ENCODE data around the gene INO80E.

INO80E gene

DNA sequence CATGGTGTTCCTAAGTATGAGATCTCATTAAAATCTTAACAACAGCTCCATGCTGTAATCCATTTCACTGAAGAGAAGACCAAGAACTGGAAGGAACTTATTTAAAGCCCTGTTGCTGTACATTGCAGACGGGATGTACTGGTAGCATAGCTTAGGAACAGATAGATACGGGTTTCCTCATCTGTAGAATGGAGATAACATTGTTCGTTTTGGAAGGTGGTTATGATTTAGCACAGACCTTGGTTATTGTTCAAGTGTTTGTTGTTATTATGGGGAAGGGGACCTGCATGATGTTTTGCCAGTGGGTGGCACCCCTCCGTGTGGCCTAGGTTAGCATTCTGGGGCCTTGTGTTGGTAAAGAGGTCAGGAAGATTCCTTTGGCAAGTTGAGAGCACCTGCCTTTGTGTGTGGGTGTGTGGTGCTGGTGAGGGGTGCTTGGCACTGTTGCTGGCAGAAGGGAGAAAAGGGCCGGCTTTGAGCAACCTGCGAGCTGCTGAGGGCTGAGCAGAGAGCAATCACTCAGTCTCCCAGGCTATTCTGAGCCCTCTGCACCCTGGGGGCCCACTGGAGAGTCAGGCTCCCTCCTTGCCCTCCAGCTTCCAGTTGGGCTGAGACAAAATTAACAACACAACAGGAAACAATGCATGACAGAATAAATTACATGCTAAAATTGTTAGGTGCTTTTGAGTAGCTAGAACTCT lies 20.1 kb upstream of the INO80E start:
- no peak for DNase-seq (ENCODE audit: low read depth in 2 of 2)

DNA sequence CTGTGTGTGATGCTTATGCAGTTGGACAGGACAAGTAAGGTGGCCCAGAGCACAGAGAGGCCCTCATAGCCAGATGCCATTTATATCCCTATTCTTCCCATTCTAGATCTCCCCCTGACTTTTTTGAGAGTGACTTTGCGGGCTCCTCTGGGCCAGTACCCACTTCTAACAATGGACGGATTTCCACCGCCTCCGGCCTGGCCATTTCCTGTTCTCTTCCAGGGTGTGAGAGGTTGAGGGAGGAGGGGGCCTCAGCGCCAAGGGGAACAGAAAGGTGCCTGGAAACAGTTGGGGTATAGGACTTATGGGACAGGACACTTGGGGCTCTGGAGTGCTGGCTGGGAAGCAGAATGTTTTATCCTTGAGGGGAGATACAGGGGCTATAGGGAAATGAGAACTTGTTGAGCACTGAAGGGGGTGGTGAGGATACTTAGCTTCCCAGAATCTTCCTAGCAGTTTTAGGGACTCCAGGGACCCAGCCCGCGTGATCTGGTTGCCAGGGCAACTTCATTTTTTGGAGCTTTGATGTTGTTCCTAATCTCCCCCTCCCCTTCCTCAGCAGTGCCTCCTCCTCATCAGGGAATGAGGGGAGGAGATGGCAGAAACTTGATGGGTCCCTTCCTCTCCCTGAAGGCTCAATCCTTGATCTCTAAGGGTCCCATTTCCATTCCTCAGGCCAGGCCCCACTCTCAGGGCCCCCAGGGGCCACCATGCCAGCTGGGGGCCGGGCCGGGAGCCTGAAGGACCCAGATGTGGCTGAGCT lies 18.8 kb upstream of the INO80E start:
- DNase-seq (ENCODE audit: low read depth in 2 of 2), result no peak

DNA sequence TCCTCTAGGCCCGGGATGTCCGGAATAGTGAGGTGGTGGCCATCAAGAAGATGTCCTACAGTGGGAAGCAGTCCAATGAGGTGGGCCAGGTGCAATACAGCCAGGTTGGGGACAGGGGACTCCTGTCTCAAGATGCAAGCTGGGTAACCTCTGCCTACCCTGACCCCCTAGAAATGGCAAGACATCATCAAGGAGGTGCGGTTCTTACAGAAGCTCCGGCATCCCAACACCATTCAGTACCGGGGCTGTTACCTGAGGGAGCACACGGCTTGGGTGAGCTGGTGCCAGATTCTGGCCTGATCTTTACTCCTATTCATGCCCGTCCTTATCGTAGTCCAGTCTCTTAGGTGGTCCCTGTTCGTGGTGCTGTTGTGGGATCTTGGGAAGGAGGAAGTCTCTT lies 18.0 kb upstream of the INO80E start:
- DNase-seq (ENCODE audit: low read depth in 2 of 2), result no peak

DNA sequence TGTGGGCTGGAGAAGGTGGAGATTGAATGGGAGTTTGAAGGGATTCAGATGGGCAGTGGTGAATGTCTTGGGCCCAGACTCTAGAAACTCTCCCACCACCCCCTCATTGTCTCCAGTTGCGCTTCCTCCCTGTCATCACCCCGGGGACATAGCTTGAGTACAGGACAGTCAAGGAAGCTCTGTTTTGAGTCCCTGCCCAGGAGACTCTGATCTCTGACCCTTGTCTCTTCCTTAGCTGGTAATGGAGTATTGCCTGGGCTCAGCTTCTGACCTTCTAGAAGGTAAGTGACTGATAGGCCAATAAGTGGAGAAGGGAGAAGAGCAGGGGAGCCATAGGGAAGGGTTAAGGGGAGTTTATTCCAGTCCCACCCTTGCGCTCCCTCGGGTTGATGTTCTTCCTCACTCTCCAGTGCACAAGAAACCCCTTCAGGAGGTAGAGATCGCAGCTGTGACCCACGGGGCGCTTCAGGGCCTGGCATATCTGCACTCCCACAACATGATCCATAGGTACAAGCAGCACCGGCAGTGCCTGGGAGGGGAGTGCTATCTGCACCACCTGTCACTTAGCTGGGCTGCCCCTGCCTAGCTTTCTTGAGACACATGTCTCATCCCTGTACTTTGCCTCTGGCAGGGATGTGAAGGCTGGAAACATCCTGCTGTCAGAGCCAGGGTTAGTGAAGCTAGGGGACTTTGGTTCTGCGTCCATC lies 17.3 kb upstream of the INO80E start:
- no peak for DNase-seq (ENCODE audit: low read depth in 2 of 2)

DNA sequence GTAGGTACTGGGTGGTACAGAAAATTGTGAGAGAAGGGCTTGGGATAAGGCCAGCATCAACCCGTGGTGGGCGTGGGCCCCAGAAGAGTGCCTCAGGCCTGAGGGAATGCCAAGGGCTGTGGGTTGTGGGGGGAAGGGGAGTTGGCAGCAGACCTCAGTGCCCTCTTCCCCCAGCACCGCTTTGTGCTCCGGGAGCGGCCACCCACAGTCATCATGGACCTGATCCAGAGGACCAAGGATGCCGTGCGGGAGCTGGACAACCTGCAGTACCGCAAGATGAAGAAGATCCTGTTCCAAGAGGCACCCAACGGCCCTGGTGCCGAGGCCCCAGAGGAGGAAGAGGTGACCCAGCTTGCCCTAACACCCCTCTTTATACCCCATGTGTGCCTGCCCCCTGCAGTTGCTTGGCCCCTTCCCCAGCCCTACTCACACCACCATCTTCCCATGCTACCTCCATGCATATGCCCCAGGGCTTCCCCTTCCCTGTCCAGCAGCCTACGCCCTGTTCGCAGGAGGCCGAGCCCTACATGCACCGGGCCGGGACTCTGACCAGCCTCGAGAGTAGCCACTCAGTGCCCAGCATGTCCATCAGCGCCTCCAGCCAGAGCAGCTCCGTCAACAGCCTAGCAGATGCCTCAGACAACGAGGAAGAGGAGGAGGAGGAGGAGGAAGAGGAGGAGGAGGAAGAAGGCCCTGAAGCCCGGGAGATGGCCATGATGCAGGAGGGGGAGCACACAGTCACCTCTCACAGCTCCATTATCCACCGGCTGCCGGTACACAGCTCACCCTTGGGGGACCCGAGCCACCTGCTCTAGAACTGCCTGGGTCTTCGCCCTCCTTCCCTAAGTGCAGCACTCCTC lies 13.3 kb upstream of the INO80E start:
- no peak for DNase-seq (ENCODE audit: low read depth in 2 of 2)

DNA sequence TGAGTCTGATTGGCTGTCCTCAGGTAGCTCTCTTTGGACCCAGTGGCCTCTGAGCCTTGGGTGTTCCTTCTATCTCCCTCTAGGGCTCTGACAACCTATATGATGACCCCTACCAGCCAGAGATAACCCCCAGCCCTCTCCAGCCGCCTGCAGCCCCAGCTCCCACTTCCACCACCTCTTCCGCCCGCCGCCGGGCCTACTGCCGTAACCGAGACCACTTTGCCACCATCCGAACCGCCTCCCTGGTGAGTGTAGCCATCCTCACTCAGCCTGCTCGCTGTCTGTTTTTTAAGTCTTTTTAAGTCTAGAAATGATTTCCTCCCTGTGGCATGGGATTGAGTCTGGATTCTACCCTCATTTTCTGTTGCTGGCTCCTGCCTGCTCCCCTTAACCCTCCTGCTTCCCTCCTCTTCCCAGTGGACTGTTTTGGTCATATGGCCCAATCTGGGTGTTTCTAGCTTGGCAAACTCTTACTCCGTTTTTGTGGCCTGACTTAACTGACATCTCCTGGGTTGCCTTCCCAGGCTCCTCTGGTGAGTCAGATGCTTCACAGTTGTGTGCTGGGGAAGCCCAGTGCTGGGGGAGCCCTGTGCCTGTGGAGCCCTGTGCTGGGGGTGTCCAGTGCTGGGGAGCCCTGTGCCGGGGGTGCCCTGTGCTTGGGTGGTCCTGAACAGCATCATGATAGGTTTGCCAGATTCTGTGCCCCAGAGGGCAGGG lies 12.5 kb upstream of the INO80E start:
- DNase-seq (ENCODE audit: low read depth in 2 of 2), result no peak

DNA sequence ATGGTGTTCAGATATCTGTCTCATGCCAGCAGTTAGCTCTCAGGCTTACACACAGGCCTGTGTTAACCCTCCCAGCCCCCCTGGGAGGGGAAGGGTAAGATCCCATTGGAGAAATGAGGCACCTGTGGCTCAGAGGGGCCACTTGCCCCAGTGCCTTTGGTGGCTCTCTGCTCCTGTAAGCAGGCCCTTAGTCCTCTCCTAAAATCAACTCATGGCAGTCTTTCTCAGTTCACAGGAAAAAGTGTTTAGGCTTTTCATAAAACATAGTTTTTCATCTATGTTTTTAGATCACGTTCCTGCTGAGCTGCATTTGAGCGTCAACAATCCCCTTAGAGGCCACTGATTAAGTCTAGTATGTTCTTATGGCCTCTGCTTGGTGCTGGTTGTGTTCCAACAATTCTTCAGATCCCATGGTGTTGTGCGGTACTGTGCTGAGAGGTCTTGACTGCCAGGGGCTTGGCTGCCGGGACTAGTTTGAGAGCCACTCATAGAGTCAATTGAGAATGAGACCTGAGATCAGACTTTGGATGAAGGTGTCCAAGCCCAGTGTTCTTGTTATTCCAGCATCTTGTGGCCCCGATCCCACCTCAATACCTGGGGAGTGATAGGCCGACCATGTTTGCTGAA lies 11.8 kb upstream of the INO80E start:
- DNase-seq (ENCODE audit: low read depth in 2 of 2), result no peak

DNA sequence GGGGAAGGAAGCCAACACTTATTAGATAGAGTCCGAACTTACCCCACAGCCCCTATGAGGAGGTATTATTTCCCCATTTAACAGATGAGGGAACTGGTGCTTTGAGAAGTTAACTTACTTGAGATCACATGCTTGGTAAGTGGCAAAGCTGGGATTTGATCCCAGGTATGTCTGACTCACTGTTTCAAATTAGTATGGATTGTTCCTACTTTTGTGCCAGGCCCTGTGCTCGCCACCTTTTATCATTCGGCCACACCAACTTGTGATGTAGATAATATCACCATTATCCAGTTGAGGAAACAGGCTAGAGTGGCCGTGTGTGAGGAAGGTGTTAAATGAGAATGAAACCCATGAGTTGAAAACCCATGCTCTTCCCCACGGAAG lies 11.3 kb upstream of the INO80E start:
- no peak for DNase-seq (ENCODE audit: low read depth in 2 of 2)

DNA sequence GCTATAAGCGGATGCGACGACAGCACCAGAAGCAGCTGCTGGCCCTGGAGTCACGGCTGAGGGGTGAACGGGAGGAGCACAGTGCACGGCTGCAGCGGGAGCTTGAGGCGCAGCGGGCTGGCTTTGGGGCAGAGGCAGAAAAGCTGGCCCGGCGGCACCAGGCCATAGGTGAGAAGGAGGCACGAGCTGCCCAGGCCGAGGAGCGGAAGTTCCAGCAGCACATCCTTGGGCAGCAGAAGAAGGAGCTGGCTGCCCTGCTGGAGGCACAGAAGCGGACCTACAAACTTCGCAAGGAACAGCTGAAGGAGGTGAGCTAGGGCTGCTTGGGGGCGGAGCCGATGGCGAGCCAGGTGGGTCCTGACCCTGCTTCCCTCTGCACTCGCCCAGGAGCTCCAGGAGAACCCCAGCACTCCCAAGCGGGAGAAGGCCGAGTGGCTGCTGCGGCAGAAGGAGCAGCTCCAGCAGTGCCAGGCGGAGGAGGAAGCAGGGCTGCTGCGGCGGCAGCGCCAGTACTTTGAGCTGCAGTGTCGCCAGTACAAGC lies 10.7 kb upstream of the INO80E start:
- DNase-seq (ENCODE audit: low read depth in 2 of 2), result no peak

DNA sequence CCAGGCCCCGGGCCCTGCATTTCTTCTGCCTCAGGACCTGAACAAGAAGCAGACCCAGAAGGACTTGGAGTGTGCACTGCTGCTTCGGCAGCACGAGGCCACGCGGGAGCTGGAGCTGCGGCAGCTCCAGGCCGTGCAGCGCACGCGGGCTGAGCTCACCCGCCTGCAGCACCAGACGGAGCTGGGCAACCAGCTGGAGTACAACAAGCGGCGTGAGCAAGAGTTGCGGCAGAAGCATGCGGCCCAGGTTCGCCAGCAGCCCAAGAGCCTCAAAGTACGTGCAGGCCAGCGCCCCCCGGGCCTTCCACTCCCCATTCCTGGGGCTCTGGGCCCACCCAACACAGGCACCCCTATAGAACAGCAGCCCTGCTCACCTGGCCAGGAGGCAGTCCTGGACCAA lies 9.8 kb upstream of the INO80E start:
- no peak for DNase-seq (ENCODE audit: low read depth in 2 of 2)

DNA sequence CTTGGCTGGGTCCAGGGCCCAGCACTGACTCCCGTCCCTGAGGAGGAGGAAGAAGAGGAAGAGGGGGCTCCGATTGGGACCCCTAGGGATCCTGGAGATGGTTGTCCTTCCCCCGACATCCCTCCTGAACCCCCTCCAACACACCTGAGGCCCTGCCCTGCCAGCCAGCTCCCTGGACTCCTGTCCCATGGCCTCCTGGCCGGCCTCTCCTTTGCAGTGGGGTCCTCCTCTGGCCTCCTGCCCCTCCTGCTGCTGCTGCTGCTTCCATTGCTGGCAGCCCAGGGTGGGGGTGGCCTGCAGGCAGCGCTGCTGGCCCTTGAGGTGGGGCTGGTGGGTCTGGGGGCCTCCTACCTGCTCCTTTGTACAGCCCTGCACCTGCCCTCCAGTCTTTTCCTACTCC lies 9.1 kb upstream of the INO80E start:
- no peak for DNase-seq (ENCODE audit: low read depth in 2 of 2)

DNA sequence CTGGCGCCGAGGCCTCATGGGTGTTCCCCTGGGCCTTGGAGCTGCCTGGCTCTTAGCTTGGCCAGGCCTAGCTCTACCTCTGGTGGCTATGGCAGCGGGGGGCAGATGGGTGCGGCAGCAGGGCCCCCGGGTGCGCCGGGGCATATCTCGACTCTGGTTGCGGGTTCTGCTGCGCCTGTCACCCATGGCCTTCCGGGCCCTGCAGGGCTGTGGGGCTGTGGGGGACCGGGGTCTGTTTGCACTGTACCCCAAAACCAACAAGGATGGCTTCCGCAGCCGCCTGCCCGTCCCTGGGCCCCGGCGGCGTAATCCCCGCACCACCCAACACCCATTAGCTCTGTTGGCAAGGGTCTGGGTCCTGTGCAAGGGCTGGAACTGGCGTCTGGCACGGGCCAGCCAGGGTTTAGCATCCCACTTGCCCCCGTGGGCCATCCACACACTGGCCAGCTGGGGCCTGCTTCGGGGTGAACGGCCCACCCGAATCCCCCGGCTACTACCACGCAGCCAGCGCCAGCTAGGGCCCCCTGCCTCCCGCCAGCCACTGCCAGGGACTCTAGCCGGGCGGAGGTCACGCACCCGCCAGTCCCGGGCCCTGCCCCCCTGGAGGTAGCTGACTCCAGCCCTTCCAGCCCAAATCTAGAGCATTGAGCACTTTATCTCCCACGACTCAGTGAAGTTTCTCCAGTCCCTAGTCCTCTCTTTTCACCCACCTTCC lies 8.5 kb upstream of the INO80E start:
- DNase-seq (ENCODE audit: low read depth in 2 of 2), result no peak

DNA sequence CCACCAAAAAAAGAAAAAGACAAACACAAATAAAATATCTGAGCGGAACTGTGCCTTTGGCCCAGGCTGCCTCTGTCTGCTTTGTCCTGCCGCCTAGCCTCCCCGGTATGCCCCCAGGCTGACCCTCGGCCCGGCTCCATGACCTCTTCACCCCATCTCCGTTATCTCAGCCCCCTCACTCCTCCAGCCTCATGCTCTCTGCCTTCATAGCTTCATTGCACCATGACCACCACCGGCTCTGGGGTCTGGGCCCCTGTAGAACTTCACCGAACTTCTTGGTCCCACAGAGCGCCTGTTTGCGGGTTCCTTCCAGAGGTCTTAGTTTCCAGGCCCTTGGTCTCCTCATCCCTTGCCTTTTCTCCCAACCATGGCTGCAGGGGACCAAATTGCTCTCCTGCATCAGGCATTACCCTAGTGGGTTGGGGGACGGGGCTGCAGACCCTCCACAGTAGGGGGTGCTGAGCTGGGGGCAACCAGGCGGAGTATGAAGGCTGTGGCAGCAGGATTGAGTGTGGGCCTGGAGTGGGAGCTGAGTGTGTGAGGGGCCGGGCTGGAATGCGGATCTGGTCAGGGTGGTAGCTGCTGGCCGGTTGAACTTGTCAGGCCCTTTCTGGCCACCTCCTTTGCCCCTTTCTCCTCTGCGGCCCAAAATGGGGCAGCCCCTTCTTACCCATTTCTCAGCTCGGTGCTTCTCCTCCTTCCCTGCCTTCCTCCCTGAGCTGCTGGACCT lies 7.5 kb upstream of the INO80E start:
- no peak for DNase-seq (ENCODE audit: low read depth in 2 of 2)

DNA sequence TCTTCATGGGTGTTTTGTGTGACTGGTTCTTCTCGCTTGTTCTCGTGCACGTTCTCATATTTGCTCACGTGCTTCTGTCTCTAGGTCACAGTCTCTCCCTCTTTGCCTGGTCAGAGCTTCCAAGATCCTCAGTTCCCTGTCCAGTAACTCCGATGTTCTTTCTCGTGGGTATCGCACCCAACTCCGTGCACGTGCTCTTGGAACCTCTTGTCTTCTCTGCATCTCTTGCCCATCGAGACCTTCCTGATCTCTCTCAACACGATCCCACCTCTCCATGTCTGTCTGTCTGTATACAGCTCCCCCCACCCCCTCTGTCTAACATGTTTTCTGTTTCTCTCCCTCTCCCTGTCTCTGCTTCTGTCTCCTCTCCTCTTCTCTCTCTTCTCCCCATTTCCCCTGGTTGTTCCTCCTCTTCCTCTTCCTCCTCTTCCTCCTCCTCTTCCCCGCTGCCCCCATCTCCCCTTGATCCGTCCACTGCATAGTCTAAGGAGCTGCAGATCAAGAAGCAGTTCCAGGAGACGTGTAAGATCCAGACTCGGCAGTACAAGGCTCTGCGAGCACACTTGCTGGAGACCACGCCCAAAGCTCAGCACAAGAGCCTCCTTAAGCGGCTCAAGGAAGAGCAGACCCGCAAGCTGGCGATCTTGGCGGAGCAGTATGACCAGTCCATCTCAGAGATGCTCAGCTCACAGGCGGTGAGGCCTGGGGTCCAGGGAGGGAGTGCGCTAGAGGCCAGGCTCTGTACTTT lies 6.8 kb upstream of the INO80E start:
- DNase-seq (ENCODE audit: low read depth in 2 of 2), result no peak

DNA sequence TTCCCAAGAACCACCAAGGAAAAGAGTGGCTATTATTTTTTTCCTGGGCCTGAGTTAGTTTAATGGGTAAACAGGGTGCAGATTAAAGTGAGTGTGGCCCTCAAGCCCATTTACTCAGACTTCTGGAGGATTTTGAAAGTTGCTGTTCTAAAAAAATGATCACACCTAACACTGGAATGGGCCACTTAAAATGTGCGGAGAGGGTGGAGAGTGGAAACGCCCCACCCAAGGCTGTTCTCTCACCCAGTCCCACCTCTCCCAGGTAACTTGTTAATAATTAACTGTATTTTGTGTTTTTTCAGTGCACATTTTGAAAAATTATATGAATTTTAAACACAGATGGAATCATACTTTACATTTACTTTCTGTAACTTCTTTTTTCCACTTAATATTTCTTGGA lies 6.0 kb upstream of the INO80E start:
- DNase-seq (ENCODE audit: low read depth in 2 of 2), result no peak

DNA sequence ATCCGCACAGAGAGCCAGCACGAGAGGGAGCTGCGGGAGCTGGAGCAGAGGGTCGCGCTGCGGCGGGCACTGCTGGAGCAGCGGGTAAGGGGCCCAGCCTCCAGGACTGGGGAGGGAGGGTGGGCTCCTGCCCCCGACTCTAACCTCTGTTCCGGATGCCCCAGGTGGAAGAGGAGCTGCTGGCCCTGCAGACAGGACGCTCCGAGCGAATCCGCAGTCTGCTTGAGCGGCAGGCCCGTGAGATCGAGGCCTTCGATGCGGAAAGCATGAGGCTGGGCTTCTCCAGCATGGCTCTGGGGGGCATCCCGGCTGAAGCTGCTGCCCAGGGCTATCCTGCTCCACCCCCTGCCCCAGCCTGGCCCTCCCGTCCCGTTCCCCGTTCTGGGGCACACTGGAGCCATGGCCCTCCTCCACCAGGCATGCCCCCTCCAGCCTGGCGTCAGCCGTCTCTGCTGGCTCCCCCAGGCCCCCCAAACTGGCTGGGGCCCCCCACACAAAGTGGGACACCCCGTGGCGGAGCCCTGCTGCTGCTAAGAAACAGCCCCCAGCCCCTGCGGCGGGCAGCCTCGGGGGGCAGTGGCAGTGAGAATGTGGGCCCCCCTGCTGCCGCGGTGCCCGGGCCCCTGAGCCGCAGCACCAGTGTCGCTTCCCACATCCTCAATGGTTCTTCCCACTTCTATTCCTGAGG lies 5.0 kb upstream of the INO80E start:
- DNase-seq (ENCODE audit: low read depth in 2 of 2), result no peak

DNA sequence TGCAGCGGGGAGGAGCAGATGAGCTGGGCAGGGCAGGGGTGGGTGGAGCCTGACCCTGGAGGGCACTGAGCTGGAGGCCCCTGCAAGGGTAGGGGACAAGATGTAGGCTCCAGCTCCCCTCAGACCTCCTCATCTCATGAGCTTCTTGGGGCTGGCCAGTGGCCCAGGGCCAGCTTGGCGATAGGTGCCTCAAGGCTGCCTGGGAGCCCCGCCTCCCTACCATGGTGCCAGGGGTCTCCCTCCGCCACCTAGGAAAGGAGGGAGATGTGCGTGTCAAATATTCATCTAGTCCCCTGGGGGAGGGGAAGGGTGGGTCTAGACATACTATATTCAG lies 4.5 kb upstream of the INO80E start:
- DNase-seq (ENCODE audit: low read depth in 2 of 2), result no peak

DNA sequence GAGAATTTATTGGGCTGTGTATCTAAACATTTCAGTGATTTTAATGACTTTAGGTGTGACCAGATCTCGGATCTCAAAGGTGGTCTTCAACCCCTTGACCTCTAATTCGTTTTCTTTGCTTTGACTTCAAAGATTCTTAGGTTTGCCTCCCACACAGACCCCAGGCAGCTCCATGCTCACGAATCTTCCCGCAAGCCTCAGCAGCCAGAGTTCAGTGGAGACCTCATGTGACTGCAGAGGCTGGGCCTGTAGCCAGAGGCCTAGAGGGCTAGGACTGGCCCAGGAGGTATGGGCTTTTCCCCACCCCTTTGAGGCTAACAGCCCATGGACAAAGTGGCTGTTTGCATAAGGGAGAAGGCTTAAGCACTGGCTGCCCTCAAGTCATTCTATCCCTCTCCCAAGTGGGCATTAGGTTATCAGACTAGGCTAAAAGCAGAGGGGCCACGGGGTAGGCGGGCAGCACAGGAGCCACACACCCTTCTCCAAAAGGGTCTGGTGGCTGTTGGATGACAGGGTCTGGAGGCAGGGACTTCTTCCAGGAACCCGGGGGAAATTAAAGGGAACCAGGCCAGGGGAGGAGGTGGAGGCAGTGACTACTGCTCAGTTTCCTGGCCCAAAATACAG lies 3.6 kb upstream of the INO80E start:
- no peak for DNase-seq (ENCODE audit: low read depth in 2 of 2)

All from fibroblast of skin of left quadriceps (primary cell).